PC-9 (cell line): Measurements from ENCODE around the gene AGMO. TPM values are rescaled to one million over a fixed set of nuclear protein-coding genes. Genes with fewer than 3 reads are reported as not detected.

Experiments used
- BruUV-seq: library from RNA; stranded (reverse); fragments of 400-500 nt; replicated peaks from 2 replicates; lab custom pipeline; 2021; lab: Mats Ljungman, UMichigan
- CTCF ChIA-PET: fragments of 300-600 bp; sonication (Branson Sonifier 250); formaldehyde crosslinking; loops from one replicate; lab custom pipeline; 2022; ENCODE audit warnings: antibody characterized with exemption; lab: Charles Lee
- POLR2A ChIA-PET: fragments of 300-600 bp; sonication (Branson Sonifier 250); formaldehyde crosslinking; loops from one replicate; lab custom pipeline; 2022; ENCODE audit warnings: antibody characterized with exemption; ENCODE audit not compliant: unreplicated experiment; lab: Charles Lee
- DNase-seq, 2 experiments: peaks; one replicate each; pipeline versions ENCODE4 v3.0.0 to v3.0.0-alpha.2; 2015 to 2022; ENCODE audit warnings: mixed read lengths in 1 of 2
- H2AFZ ChIP-seq: fragments of 200-600 bp; sonication (generic); 2 replicates; pipeline ENCODE4 v1.8.1; 2017; ENCODE audit warnings: antibody characterized with exemption
- H3F3A ChIP-seq: fragments of 200-600 bp; sonication (generic); 2 replicates; pipeline ENCODE4 v1.8.1; 2017; ENCODE audit warnings: antibody characterized with exemption, mild to moderate bottlenecking, low read depth; ENCODE audit not compliant: insufficient read depth
- H3K27ac ChIP-seq: fragments of 200-600 bp; sonication (generic); 2 replicates; pipeline ENCODE4 v1.6.1; 2016; ENCODE audit warnings: mixed run types
- H3K27me3 ChIP-seq: fragments of 200-600 bp; sonication (generic); 2 replicates; pipeline ENCODE4 v1.6.1; 2016; ENCODE audit warnings: low read depth, mixed run types; ENCODE audit not compliant: insufficient read depth
- H3K36me3 ChIP-seq: fragments of 200-600 bp; sonication (generic); 2 replicates; pipeline ENCODE4 v1.6.1; 2016; ENCODE audit warnings: low read depth, mixed run types
- H3K4me1 ChIP-seq: fragments of 200-600 bp; sonication (generic); replicated peaks from 2 replicates; pipeline ENCODE4 v1.6.1; 2016; ENCODE audit warnings: mixed run types; ENCODE audit not compliant: insufficient read depth
- H3K4me2 ChIP-seq: fragments of 200-600 bp; sonication (generic); 2 replicates; pipeline ENCODE4 v1.6.1; 2017; ENCODE audit warnings: mixed run types
- H3K4me3 ChIP-seq: fragments of 200-600 bp; sonication (generic); 2 replicates; pipeline ENCODE4 v1.6.1; 2016; ENCODE audit warnings: mixed run types
- H3K79me2 ChIP-seq: fragments of 200-600 bp; sonication (generic); 2 replicates; pipeline ENCODE4 v1.6.1; 2017; ENCODE audit warnings: low read depth, mixed run types
- H3K9me2 ChIP-seq: fragments of 200-600 bp; sonication (generic); 2 replicates; pipeline ENCODE4 v1.8.1; 2017; ENCODE audit warnings: mild to moderate bottlenecking; ENCODE audit not compliant: insufficient read depth
- H3K9me3 ChIP-seq: fragments of 200-600 bp; sonication (generic); 2 replicates; pipeline ENCODE4 v1.8.1; 2016; ENCODE audit warnings: low read depth; ENCODE audit not compliant: insufficient read depth
- H4K20me1 ChIP-seq: fragments of 200-600 bp; sonication (generic); 2 replicates; pipeline ENCODE4 v1.8.1; 2017; ENCODE audit not compliant: insufficient read depth
- CTCF ChIP-seq: fragments of 200-600 bp; sonication (generic); conservative IDR thresholded peaks from 2 replicates; pipeline ENCODE4 v1.6.1; 2017; ENCODE audit warnings: mixed run types, antibody characterized with exemption, mild to moderate bottlenecking, moderate library complexity
- EZH2 ChIP-seq: fragments of 200-600 bp; sonication (generic); IDR thresholded peaks from 2 replicates; pipeline ENCODE4 v1.8.0; 2017; ENCODE audit warnings: antibody characterized with exemption, low read depth
- intact Hi-C: fragments of 100-400 bp; cut with micrococcal nuclease; formaldehyde crosslinking; loops from one replicate; pipeline ENCODE4 v1.10.0; 2022; ENCODE audit not compliant: unreplicated experiment
- total RNA-seq: library from RNA; stranded (reverse); gene quantifications from 2 replicates; pipeline ENCODE4 v1.2.3, GENCODE V29; 2021

Gene AGMO
- total RNA-seq, 1 experiment from 2014 or later = not detected

DNA sequence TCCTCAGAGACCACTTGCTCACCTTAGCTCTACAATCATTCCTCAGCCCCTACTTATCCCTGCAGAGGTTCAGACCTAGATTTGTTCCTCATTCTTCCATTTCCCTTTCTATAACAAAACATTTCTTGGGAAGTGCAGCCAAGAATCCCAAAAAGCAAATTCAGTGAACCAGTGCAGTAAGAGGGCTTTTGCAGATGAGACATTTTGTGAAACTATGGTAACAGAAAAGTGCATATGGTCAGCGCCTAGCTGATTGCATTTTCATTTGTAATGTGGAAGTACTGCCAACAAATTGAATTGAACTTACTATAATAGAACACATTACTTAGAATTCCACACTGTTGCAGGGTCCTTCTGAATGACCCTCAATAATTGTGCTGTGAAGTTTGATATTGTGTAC is 18.6 kb downstream of the AGMO start:
- no peak for DNase-seq
- Histone ChIP-seq H3K27me3 (no peaks in the 10 kb centered on the region), H3K79me2 (no peaks in the 10 kb centered on the region), H3F3A (no peaks in the 10 kb centered on the region), H3K4me1 (no peaks in the 10 kb centered on the region), H2AFZ (no peak overlapping the region), H4K20me1 (no peaks in the 10 kb centered on the region), H3K4me2 (no peak overlapping the region), H3K27ac (no peak overlapping the region), H3K9me3 (no peaks in the 10 kb centered on the region), H3K9me2 (no peaks in the 10 kb centered on the region), H3K36me3 (no peaks in the 10 kb centered on the region), H3K4me3 (no peak overlapping the region)
- TF ChIP-seq EZH2 (no peak), CTCF (no peak)
- no TSS peak for BruUV-seq
- intact Hi-C loops = no loop called here
- CTCF ChIA-PET = no interaction called here
- POLR2A ChIA-PET = no interaction called here

GRCh38 chr7:15527648-15528047 is 34.2 kb downstream of the AGMO start:
- no peaks in the 10 kb centered on the region for H3K27me3 ChIP-seq
- peaks cover 5% of the 10 kb centered on the region; the same call in 1 of the 2 replicates for H3K9me3 ChIP-seq
- intact Hi-C loops = no loop called here
- H3F3A ChIP-seq = no peaks in the 10 kb centered on the region
- no peak overlapping the region for H3K4me2 ChIP-seq
- TF ChIP-seq CTCF = no peak
- TF ChIP-seq EZH2 = no peak
- no peaks in the 10 kb centered on the region for H3K4me1 ChIP-seq
- POLR2A ChIA-PET = no interaction called here
- BruUV-seq = no TSS peak
- H4K20me1 ChIP-seq = no peaks in the 10 kb centered on the region
- no peaks in the 10 kb centered on the region; the same call in 1 of the 2 replicates for H3K9me2 ChIP-seq
- H3K79me2 ChIP-seq = no peaks in the 10 kb centered on the region
- no peaks in the 10 kb centered on the region for H3K36me3 ChIP-seq
- no peak overlapping the region for H2AFZ ChIP-seq
- DNase-seq = no peak
- CTCF ChIA-PET = no interaction called here
- H3K27ac ChIP-seq = no peak overlapping the region
- no peak overlapping the region for H3K4me3 ChIP-seq

DNA sequence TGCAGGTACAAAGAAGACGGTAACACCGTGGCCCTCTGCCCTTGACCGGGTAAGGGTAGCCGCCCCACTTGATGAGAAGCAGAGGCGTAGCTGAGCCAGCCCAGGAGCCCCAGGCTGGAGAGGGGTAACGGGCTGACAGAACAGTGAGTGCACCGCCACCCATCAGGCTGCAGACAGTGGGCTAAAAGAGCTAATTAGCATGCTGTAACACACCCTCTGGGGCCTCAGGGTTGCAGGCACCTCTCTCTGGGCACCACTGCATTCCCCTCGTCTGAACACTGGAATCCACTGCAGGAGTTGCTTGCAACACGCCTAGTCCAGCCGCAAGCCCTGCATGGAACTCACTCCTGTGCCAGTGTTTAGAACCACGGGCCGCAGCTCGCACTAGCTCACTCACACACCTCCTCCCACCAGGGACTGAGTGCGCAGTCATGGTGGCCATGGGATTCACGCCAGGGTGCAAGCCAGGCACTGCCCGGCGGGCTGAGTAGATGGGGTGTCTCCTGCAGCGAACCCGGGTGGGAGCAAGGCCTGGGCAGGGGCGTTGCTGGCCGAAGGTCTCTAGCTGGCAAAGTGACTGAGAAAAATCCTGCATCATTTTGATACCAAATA is 36.1 kb downstream of the AGMO start:
- intact Hi-C loops = no loop called here
- TF ChIP-seq EZH2 (no peak), CTCF (no peak)
- BruUV-seq = no TSS peak
- ChIA-PET CTCF (no interaction called here), POLR2A (no interaction called here)
- DNase-seq = no peak
- no peaks in the 10 kb centered on the region for H3K9me3 ChIP-seq
- no peaks in the 10 kb centered on the region for H3K79me2 ChIP-seq
- no peaks in the 10 kb centered on the region for H3K9me2 ChIP-seq
- no peak overlapping the region for H2AFZ ChIP-seq
- no peaks in the 10 kb centered on the region for H3K36me3 ChIP-seq
- no peak overlapping the region for H3K27ac ChIP-seq
- no peak overlapping the region for H3K4me2 ChIP-seq
- no peaks in the 10 kb centered on the region for H3K4me1 ChIP-seq
- H3K27me3 ChIP-seq = no peaks in the 10 kb centered on the region
- no peaks in the 10 kb centered on the region for H4K20me1 ChIP-seq
- no peaks in the 10 kb centered on the region for H3F3A ChIP-seq
- no peak overlapping the region for H3K4me3 ChIP-seq
